ENCODE results near the gene IGFBP5. TPM values are rescaled to one million over a fixed set of nuclear protein-coding genes. Genes with fewer than 3 reads are reported as not detected.

IGFBP5 gene
- total RNA-seq, 1 experiment from 2014 or later, result 3.9 TPM

DNA sequence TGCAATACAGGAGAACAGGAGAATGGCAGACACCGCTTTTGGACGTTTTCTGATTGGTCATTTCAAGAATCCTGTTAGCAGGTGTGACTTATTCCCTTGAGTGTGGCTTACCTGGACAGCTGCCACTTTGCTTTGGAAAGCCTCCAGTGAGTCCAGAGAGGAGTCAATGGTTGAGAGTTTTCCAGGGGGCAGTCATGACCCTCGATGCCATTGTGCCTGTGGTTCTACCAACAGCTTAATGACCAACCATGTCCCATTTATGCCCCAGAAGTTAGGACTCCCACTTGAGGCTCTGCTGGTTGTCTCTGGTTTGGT is 49.8 kb downstream of the IGFBP5 start:
- Histone ChIP-seq H2AFZ (ENCODE audit: low read depth, low read length, poor library complexity, severe bottlenecking) (no peak overlapping the region), H3K9me2 (ENCODE audit: insufficient read depth) (no peaks in the 10 kb centered on the region), H3K9ac (ENCODE audit: low read length) (no peak overlapping the region), H3K4me3 (replicated peaks in 1 of 2; ENCODE audit: low read depth in 1 of 2, low read length in 2 of 2) (no peak overlapping the region), H3K79me2 (ENCODE audit: insufficient read depth, low read length) (peaks cover 3% of the 10 kb centered on the region; the same call in 1 of the 2 replicates), H3K4me1 (ENCODE audit: control insufficient read depth in 1 of 2, insufficient read depth in 2 of 2, low read length in 2 of 2) (peaks cover 0 to 12% of the 10 kb centered on the region in 2 experiments; a peak in 1 of 4 replicates), H4K20me1 (ENCODE audit: insufficient read depth) (no peaks in the 10 kb centered on the region), H3K27me3 (ENCODE audit: insufficient read depth, low read length) (no peaks in the 10 kb centered on the region), H3K4me2 (ENCODE audit: low read length) (no peak overlapping the region), H3K27ac (ENCODE audit: low read depth, low read length) (no peak overlapping the region), H3K36me3 (ENCODE audit: control insufficient read depth in 1 of 2, insufficient read depth in 2 of 2, low read length in 2 of 2) (0 out of 4 replicates have a peak, but pooled peaks cover 2 to 5% of the 10 kb centered on the region in 2 experiments), H3K9me3 (ENCODE audit: control insufficient read depth in 1 of 2, insufficient read depth in 1 of 2, low read depth in 1 of 2, low read length in 2 of 2) (no peaks in the 10 kb centered on the region)
- DNase-seq (ENCODE audit: low read depth, low spot score), result no peak
- CTCF ChIA-PET, result no interaction called here
- intact Hi-C loops (cut with micrococcal nuclease), result no loop called here
- BruUV-seq (replicated peaks), result no TSS peak
- RAD21 ChIA-PET (ENCODE audit: low non-redundant PET in 1 of 2, low total read pairs in 2 of 2, uncharacterized antibody in 2 of 2, unreplicated experiment in 2 of 2), result no interaction called here
- POLR2A ChIA-PET, result no interaction called here
- TF ChIP-seq FOSL1 (IDR thresholded peaks at IDR 0.05; ENCODE audit: low read depth) (no peak), SIN3A (IDR thresholded peaks at IDR 0.05; ENCODE audit: low read depth) (no peak)
- no peak for ATAC-seq

DNA sequence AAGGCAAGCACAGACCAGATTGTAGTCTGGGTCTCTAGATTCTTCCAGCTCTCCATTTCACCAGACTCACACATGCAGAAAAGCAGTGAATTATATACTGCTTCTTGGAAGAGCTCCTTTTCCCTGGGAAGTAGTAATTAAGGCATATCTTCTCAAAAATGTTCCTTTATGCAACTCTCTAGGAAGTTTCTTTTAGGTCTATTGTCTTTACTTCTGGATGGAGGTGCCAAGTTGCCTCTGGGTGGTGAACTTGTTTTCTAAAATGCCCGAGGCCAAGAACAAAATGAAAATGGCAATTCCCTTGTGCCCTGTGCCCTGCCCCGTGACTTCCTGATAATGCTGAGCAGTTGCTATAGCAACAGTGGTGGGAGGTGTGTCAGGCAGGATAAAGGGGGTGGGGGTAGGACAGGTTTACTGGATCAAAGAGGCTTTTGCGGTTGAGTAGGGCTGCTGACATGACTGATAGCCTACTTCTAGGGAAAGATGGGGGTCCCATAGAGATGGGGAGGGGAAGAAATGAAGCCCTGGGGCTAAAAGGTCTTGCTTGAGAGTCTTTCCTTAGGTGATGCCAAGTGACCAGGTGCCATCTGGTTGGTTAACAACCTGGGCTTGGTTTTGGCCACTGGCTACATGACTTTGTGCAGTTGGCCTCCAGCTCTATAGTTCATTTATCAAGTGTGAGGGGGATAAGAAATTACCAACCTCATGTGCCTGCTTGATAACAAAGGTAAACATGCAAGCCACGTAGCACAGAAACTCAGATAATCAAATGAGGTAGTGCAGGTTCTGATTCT is 50.3 kb downstream of the IGFBP5 start:
- Histone ChIP-seq H3K9ac (ENCODE audit: low read length) (no peak overlapping the region), H3K79me2 (ENCODE audit: insufficient read depth, low read length) (peaks cover 3% of the 10 kb centered on the region; the same call in 1 of the 2 replicates), H4K20me1 (ENCODE audit: insufficient read depth) (no peaks in the 10 kb centered on the region), H3K36me3 (ENCODE audit: control insufficient read depth in 1 of 2, insufficient read depth in 2 of 2, low read length in 2 of 2) (0 out of 4 replicates have a peak, but pooled peaks cover 2 to 5% of the 10 kb centered on the region in 2 experiments), H3K4me3 (replicated peaks in 1 of 2; ENCODE audit: low read depth in 1 of 2, low read length in 2 of 2) (no peak overlapping the region), H3K9me2 (ENCODE audit: insufficient read depth) (no peaks in the 10 kb centered on the region), H3K27me3 (ENCODE audit: insufficient read depth, low read length) (no peaks in the 10 kb centered on the region), H3K9me3 (ENCODE audit: control insufficient read depth in 1 of 2, insufficient read depth in 1 of 2, low read depth in 1 of 2, low read length in 2 of 2) (no peaks in the 10 kb centered on the region), H3K4me2 (ENCODE audit: low read length) (no peak overlapping the region), H3K27ac (ENCODE audit: low read depth, low read length) (no peak overlapping the region), H3K4me1 (ENCODE audit: control insufficient read depth in 1 of 2, insufficient read depth in 2 of 2, low read length in 2 of 2) (peaks cover 0 to 12% of the 10 kb centered on the region in 2 experiments; a peak in 1 of 4 replicates), H2AFZ (ENCODE audit: low read depth, low read length, poor library complexity, severe bottlenecking) (no peak overlapping the region)
- DNase-seq (ENCODE audit: low read depth, low spot score) (no peak), ATAC-seq (no peak)
- intact Hi-C loops (cut with micrococcal nuclease), result no loop called here
- ChIA-PET RAD21 (ENCODE audit: low non-redundant PET in 1 of 2, low total read pairs in 2 of 2, uncharacterized antibody in 2 of 2, unreplicated experiment in 2 of 2) (interaction anchor here in 1 of 2 experiments (0.6 kb wide), 1 partner anchor 75 kb away, joined by 4 read pairs; no protein-coding TSS in a partner anchor), CTCF (no interaction called here), POLR2A (no interaction called here)
- BruUV-seq (replicated peaks), result no TSS peak
- TF ChIP-seq CBX3 (IDR thresholded peaks at IDR 0.05; ENCODE audit: low read depth), result no peak
- no peak for TF ChIP-seq SRF (IDR thresholded peaks at IDR 0.05; ENCODE audit: low read depth)
- no peak for TF ChIP-seq FOSL1 (IDR thresholded peaks at IDR 0.05; ENCODE audit: low read depth)
- no peak for TF ChIP-seq CEBPB (IDR thresholded peaks at IDR 0.05; ENCODE audit: low read depth)
- TF ChIP-seq, protein P1, sequence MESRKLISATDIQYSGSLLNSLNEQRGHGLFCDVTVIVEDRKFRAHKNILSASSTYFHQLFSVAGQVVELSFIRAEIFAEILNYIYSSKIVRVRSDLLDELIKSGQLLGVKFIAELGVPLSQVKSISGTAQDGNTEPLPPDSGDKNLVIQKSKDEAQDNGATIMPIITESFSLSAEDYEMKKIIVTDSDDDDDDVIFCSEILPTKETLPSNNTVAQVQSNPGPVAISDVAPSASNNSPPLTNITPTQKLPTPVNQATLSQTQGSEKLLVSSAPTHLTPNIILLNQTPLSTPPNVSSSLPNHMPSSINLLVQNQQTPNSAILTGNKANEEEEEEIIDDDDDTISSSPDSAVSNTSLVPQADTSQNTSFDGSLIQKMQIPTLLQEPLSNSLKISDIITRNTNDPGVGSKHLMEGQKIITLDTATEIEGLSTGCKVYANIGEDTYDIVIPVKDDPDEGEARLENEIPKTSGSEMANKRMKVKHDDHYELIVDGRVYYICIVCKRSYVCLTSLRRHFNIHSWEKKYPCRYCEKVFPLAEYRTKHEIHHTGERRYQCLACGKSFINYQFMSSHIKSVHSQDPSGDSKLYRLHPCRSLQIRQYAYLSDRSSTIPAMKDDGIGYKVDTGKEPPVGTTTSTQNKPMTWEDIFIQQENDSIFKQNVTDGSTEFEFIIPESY (IDR thresholded peaks at IDR 0.05; ENCODE audit: extremely low read depth, insufficient replicate concordance, low read length), result no peak
- no peak for TF ChIP-seq EZH2 (IDR thresholded peaks at IDR 0.05)
- TF ChIP-seq, protein P2, sequence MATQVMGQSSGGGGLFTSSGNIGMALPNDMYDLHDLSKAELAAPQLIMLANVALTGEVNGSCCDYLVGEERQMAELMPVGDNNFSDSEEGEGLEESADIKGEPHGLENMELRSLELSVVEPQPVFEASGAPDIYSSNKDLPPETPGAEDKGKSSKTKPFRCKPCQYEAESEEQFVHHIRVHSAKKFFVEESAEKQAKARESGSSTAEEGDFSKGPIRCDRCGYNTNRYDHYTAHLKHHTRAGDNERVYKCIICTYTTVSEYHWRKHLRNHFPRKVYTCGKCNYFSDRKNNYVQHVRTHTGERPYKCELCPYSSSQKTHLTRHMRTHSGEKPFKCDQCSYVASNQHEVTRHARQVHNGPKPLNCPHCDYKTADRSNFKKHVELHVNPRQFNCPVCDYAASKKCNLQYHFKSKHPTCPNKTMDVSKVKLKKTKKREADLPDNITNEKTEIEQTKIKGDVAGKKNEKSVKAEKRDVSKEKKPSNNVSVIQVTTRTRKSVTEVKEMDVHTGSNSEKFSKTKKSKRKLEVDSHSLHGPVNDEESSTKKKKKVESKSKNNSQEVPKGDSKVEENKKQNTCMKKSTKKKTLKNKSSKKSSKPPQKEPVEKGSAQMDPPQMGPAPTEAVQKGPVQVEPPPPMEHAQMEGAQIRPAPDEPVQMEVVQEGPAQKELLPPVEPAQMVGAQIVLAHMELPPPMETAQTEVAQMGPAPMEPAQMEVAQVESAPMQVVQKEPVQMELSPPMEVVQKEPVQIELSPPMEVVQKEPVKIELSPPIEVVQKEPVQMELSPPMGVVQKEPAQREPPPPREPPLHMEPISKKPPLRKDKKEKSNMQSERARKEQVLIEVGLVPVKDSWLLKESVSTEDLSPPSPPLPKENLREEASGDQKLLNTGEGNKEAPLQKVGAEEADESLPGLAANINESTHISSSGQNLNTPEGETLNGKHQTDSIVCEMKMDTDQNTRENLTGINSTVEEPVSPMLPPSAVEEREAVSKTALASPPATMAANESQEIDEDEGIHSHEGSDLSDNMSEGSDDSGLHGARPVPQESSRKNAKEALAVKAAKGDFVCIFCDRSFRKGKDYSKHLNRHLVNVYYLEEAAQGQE (IDR thresholded peaks at IDR 0.05; ENCODE audit: low read depth), result no peak
- TF ChIP-seq EZH2phosphoT487 (IDR thresholded peaks at IDR 0.05; ENCODE audit: borderline replicate concordance), result no peak
- TF ChIP-seq JUND (IDR thresholded peaks at IDR 0.05), result no peak
- no peak for TF ChIP-seq SIN3A (IDR thresholded peaks at IDR 0.05; ENCODE audit: low read depth)
- no peak for TF ChIP-seq EGR1 (IDR thresholded peaks at IDR 0.05; ENCODE audit: low read depth)
- no peak for TF ChIP-seq ZNF274 (IDR thresholded peaks at IDR 0.05; ENCODE audit: low read depth, low read length)
- TF ChIP-seq ZFX (IDR thresholded peaks at IDR 0.05), result no peak
- no peak for TF ChIP-seq YY1 (IDR thresholded peaks at IDR 0.05; ENCODE audit: extremely low read depth, insufficient replicate concordance, low read depth, low read length)
- no peak for TF ChIP-seq RAD21 (IDR thresholded peaks at IDR 0.05; ENCODE audit: low read depth)
